ENCODE measurements around the gene L3MBTL2. TPM values are rescaled to one million over a fixed set of nuclear protein-coding genes. Genes with fewer than 3 reads are reported as not detected.

The L3MBTL2 gene
- total RNA-seq: 10 to 100 TPM in 3 of 4 donors, 1 to 10 TPM in 1; 2.1 to 35.1 (median 22.2) TPM

GRCh38 chr22:41204992-41205900 is at the start of gene L3MBTL2:
L3MBTL2 (plus strand) TSS chr22:41205312; CDS start chr22:41205363, 51 bp downstream.
- no peaks in the 10 kb centered on the region for H3K9me3 ChIP-seq
- no peaks in the 10 kb centered on the region for H3K36me3 ChIP-seq
- peak within 1 kb of the TSS; percentile 38 to 84 for H3K27ac ChIP-seq
- no peaks in the 10 kb centered on the region for H3K27me3 ChIP-seq
- intact Hi-C loops (cut with DNase I; ENCODE audit: low total_unique reads): no loop called here
- DNase-seq: peak; percentile 97 to 98
- peak within 1 kb of the TSS; percentile 95 to 96 for H3K4me3 ChIP-seq
- peaks cover 0 to 8% of the 10 kb centered on the region in 2 donors for H3K4me1 ChIP-seq
- TF ChIP-seq CTCF (IDR thresholded peaks at IDR 0.05) (no peak), POLR2A (IDR thresholded peaks at IDR 0.05) (peak in 1 of 2 donors; percentile 41)

DNA sequence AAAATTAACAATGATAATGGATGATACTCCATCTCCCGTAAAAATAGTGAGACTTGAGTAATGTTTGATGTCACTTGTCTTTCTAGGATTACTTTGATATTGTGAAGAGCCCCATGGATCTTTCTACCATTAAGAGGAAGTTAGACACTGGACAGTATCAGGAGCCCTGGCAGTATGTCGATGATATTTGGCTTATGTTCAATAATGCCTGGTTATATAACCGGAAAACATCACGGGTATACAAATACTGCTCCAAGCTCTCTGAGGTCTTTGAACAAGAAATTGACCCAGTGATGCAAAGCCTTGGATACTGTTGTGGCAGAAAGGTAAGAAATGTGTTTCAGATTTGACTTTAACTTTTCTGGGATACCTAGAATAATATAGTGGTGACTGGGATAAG is 48.0 kb upstream of the L3MBTL2 start:
- H3K9me3 ChIP-seq: no peaks in the 10 kb centered on the region
- no peak overlapping the region for H3K4me3 ChIP-seq
- H3K36me3 ChIP-seq: no peaks in the 10 kb centered on the region
- no peaks in the 10 kb centered on the region for H3K4me1 ChIP-seq
- TF ChIP-seq CTCF (IDR thresholded peaks at IDR 0.05) (no peak), POLR2A (IDR thresholded peaks at IDR 0.05) (no peak)
- H3K27ac ChIP-seq: no peak overlapping the region
- DNase-seq: no peak
- no peaks in the 10 kb centered on the region for H3K27me3 ChIP-seq
- intact Hi-C loops (cut with DNase I; ENCODE audit: low total_unique reads): no loop called here

- Histone ChIP-seq H3K36me3 (no peaks in the 10 kb centered on the region), H3K9me3 (no peaks in the 10 kb centered on the region), H3K4me1 (no peaks in the 10 kb centered on the region), H3K4me3 (no peak overlapping the region), H3K27ac (no peak overlapping the region), H3K27me3 (no peaks in the 10 kb centered on the region)
- intact Hi-C loops (cut with DNase I; ENCODE audit: low total_unique reads): no loop called here
- no peak for DNase-seq
- TF ChIP-seq CTCF (IDR thresholded peaks at IDR 0.05) (no peak), POLR2A (IDR thresholded peaks at IDR 0.05) (no peak)
These were observed 36.0 kb upstream of the L3MBTL2 start for GRCh38 chr22:41169157-41169556.

DNA sequence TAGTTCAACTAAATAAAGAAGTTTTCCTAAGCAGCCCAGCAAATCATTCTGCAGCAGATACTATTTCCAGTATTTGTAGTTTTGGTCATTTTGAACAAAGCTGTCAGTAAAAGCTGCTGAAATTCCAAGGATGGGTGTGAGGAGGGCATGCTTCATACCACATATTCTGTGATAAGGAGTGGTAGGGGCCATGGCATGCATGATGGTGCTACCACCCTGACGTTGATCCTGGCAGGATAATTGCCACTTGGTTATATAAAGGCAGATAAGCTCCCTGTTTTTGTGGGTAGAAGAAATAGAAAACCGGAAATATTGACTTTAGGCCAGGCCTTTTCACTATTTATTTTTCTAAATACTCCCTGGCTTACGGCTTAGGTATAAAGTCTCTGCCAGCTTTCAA is 33.1 kb upstream of the L3MBTL2 start:
- Histone ChIP-seq H3K4me3 (no peak overlapping the region), H3K4me1 (no peaks in the 10 kb centered on the region), H3K27me3 (no peaks in the 10 kb centered on the region), H3K36me3 (no peaks in the 10 kb centered on the region), H3K27ac (no peak overlapping the region), H3K9me3 (no peaks in the 10 kb centered on the region)
- no peak for TF ChIP-seq CTCF (IDR thresholded peaks at IDR 0.05)
- no peak for TF ChIP-seq POLR2A (IDR thresholded peaks at IDR 0.05)
- intact Hi-C loops (cut with DNase I; ENCODE audit: low total_unique reads): no loop called here
- no peak for DNase-seq

- intact Hi-C loops (cut with DNase I; ENCODE audit: low total_unique reads): no loop called here
- no peaks in the 10 kb centered on the region for H3K27me3 ChIP-seq
- H3K9me3 ChIP-seq: no peaks in the 10 kb centered on the region
- H3K27ac ChIP-seq: no peak overlapping the region
- TF ChIP-seq CTCF (IDR thresholded peaks at IDR 0.05) (no peak), POLR2A (IDR thresholded peaks at IDR 0.05) (no peak)
- no peaks in the 10 kb centered on the region for H3K4me1 ChIP-seq
- no peak overlapping the region for H3K4me3 ChIP-seq
- DNase-seq: no peak
- no peaks in the 10 kb centered on the region for H3K36me3 ChIP-seq
These were observed 29.6 kb upstream of the L3MBTL2 start for GRCh38 chr22:41175546-41175945.

All from uterus (tissue), 4 donors.